Kidney epithelial cell (primary cell): ENCODE results near the gene TNKS2. TPM values are rescaled to one million over a fixed set of nuclear protein-coding genes. Genes with fewer than 3 reads are reported as not detected.

Experiments used
- DNase-seq: peaks from one replicate; pipeline ENCODE4 v3.0.0-alpha.2; 2010; ENCODE audit warnings: low read depth
- H3K27me3 ChIP-seq: 2 replicates; pipeline ENCODE4 v1.6.0; 2011; ENCODE audit warnings: low read length; ENCODE audit not compliant: control insufficient read depth, insufficient read depth
- H3K36me3 ChIP-seq: 2 replicates; pipeline ENCODE4 v1.5.1; 2011; ENCODE audit warnings: low read length; ENCODE audit not compliant: control insufficient read depth, insufficient read depth
- H3K4me3 ChIP-seq: 2 replicates; pipeline ENCODE4 v1.5.1; 2011; ENCODE audit warnings: low read depth, mild to moderate bottlenecking, control low read depth, low read length
- total RNA-seq: library from RNA; depleted of rRNA; stranded (reverse); fragments of >200 nt; gene quantifications from 2 replicates; pipeline ENCODE4 v1.2.3, GENCODE V29; 2015
- TF ChIP-seq, protein P1 (sequence below): IDR thresholded peaks from 2 replicates; pipeline ENCODE4 v1.5.1; 2011; ENCODE audit warnings: mild to moderate bottlenecking, moderate library complexity, low read length, control low read depth, inconsistent platforms; ENCODE audit not compliant: insufficient read depth, poor library complexity, severe bottlenecking

TNKS2 gene
- total RNA-seq, 1 donor from 2014 or later = 57.6 TPM

DNA sequence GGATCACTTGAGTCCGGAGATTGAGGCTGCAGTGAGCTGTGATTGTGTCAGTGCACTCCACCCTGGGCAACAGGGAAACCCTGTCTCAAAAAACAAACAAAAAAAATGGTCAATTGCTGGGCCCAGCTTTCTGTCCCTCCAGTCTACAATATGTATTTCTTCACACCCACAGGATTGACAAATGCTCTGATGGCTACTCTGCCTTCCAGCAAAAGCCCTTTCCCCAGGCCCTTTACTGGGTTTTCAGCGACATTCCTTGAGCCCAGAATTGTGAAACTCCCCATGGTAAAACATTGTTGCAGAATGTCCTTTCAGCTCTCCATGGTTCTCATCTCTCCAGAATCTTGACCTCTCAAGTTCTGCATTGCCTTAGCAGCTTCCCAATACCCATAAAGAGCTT, 23.7 kb upstream of the TNKS2 start:
- Histone ChIP-seq H3K27me3 (no peaks in the 10 kb centered on the region), H3K36me3 (no peaks in the 10 kb centered on the region), H3K4me3 (no peak overlapping the region)
- TF ChIP-seq, protein P1, sequence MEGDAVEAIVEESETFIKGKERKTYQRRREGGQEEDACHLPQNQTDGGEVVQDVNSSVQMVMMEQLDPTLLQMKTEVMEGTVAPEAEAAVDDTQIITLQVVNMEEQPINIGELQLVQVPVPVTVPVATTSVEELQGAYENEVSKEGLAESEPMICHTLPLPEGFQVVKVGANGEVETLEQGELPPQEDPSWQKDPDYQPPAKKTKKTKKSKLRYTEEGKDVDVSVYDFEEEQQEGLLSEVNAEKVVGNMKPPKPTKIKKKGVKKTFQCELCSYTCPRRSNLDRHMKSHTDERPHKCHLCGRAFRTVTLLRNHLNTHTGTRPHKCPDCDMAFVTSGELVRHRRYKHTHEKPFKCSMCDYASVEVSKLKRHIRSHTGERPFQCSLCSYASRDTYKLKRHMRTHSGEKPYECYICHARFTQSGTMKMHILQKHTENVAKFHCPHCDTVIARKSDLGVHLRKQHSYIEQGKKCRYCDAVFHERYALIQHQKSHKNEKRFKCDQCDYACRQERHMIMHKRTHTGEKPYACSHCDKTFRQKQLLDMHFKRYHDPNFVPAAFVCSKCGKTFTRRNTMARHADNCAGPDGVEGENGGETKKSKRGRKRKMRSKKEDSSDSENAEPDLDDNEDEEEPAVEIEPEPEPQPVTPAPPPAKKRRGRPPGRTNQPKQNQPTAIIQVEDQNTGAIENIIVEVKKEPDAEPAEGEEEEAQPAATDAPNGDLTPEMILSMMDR = no peak
- no peak for DNase-seq

DNA sequence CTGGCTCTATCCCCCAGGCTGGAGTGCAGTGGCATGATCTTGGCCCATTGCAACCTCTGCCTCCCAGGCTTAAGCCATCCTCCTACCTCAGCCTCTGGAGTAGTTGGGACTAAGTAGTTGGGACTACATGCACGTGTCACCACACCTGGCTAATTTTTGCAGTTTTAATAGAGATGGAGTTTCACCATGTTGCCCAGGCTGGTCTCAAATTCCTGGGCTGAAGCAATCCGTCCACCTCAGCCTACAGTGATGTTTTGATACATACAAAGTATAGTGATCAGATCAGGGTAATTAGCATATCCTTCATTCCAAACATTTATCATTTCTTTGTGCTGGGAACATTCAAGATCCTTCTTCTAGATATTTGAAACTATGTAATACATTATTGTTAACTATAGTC, 22.5 kb upstream of the TNKS2 start:
- H3K4me3 ChIP-seq = no peak overlapping the region
- DNase-seq = no peak

GRCh38 chr10:91776266-91776665, 22.0 kb upstream of the TNKS2 start:
- TF ChIP-seq, protein P1 = no peak
- Histone ChIP-seq H3K27me3 (no peaks in the 10 kb centered on the region), H3K36me3 (no peaks in the 10 kb centered on the region), H3K4me3 (no peak overlapping the region)
- DNase-seq = no peak

More for the DNA sequence above, 22.5 kb upstream of the TNKS2 start:
- H3K36me3 ChIP-seq = no peaks in the 10 kb centered on the region
- TF ChIP-seq, protein P1 = no peak
- no peaks in the 10 kb centered on the region for H3K27me3 ChIP-seq

- no peak for DNase-seq
- Histone ChIP-seq H3K36me3 (no peaks in the 10 kb centered on the region), H3K27me3 (no peaks in the 10 kb centered on the region), H3K4me3 (no peak overlapping the region)
- TF ChIP-seq, protein P1 = no peak
Measured at GRCh38 chr10:91778485-91778884, 19.7 kb upstream of the TNKS2 start.

GRCh38 chr10:91779011-91779605, 19.1 kb upstream of the TNKS2 start:
- Histone ChIP-seq H3K27me3 (no peaks in the 10 kb centered on the region), H3K36me3 (no peaks in the 10 kb centered on the region), H3K4me3 (no peak overlapping the region)
- TF ChIP-seq, protein P1 = no peak
- no peak for DNase-seq

DNA sequence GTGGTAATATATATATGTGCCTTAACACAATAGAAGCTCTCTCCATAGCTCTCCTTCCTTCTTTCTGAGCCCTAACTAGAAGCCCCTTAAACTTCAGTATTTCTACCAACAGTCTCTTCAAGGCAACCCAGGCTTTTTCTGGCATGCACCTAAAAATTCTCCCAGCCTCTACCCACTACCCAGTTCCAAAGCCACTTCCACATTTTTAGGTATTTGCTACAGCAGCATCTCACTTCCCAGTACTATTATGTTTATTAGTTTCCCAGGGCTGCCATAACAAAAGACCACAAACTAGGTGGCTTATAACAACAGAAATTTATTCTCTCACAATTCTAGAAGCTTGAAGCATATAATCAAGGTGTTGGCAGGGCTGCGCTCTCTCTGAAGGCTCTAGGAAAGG, 15.7 kb upstream of the TNKS2 start:
- no peak overlapping the region for H3K4me3 ChIP-seq
- no peaks in the 10 kb centered on the region for H3K36me3 ChIP-seq
- TF ChIP-seq, protein P1 = no peak
- H3K27me3 ChIP-seq = no peaks in the 10 kb centered on the region
- DNase-seq = no peak
